ENCODE data around the gene GRM7.

DNA sequence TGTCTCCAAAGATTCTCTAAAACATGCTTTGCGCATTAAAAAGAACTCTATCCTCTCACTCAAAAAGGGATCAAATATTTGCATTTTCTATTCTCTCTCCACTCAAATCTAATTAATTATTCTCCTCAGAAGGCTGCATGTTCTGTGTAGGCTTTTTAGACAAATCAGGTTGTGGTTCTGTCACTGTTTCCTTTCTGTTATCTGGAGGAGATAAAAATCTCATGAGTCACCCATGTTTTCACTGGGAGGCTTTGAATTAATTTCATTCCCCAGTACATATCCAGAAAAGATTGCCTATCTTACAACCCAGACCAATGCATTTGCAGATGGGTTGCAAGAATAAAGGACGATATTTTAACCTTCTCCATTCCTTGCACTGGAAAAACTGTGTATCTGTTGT, 446.5 kb downstream of the GRM7 start:
- no peak for TF ChIP-seq FOXM1 (IDR thresholded peaks at IDR 0.05; ENCODE audit: low read depth)
- TF ChIP-seq FOXM1 (CRISPR knock-in tag; IDR thresholded peaks at IDR 0.05; ENCODE audit: low read depth) = no peak
- no peak for TF ChIP-seq NR1H2 (CRISPR knock-in tag; IDR thresholded peaks at IDR 0.05)
- no peak for TF ChIP-seq ILF3 (IDR thresholded peaks at IDR 0.05; ENCODE audit: borderline replicate concordance)
- no peak for TF ChIP-seq GTF2E2 (tag; IDR thresholded peaks at IDR 0.05)
- TF ChIP-seq ATF1 (CRISPR knock-in tag; IDR thresholded peaks at IDR 0.05) = no peak
- no peak for TF ChIP-seq ATF1 (tag; IDR thresholded peaks at IDR 0.05)
- TF ChIP-seq, protein P1, sequence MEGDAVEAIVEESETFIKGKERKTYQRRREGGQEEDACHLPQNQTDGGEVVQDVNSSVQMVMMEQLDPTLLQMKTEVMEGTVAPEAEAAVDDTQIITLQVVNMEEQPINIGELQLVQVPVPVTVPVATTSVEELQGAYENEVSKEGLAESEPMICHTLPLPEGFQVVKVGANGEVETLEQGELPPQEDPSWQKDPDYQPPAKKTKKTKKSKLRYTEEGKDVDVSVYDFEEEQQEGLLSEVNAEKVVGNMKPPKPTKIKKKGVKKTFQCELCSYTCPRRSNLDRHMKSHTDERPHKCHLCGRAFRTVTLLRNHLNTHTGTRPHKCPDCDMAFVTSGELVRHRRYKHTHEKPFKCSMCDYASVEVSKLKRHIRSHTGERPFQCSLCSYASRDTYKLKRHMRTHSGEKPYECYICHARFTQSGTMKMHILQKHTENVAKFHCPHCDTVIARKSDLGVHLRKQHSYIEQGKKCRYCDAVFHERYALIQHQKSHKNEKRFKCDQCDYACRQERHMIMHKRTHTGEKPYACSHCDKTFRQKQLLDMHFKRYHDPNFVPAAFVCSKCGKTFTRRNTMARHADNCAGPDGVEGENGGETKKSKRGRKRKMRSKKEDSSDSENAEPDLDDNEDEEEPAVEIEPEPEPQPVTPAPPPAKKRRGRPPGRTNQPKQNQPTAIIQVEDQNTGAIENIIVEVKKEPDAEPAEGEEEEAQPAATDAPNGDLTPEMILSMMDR (IDR thresholded peaks at IDR 0.05 in 2 of 3, conservative IDR thresholded peaks at IDR 0.05 in 1 of 3; ENCODE audit: insufficient read depth in 2 of 3, low read depth in 1 of 3, low read length in 3 of 3) = no peak

Data from K562 (cell line).